ENCODE measurements around the gene INIP.

DNA sequence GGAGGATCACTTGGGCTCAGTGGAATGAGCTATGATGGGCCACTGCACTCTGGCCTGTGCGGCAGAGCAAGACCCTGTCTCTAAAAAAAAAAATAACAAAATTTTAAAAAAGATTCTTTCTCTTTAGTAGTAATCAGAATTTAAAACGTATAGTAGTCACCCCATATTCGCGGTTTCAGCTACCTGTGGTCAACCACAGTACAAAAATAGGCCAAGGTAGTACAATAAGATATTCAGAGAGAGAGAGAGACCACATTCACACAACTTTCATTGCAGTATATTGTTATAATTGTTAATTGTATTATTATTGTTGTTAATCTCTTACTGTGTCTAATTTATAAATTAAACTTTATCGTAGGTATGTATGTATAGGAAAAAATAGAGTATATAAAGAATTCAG, 18.7 kb downstream of the INIP start:
- TF ChIP-seq, protein P1, sequence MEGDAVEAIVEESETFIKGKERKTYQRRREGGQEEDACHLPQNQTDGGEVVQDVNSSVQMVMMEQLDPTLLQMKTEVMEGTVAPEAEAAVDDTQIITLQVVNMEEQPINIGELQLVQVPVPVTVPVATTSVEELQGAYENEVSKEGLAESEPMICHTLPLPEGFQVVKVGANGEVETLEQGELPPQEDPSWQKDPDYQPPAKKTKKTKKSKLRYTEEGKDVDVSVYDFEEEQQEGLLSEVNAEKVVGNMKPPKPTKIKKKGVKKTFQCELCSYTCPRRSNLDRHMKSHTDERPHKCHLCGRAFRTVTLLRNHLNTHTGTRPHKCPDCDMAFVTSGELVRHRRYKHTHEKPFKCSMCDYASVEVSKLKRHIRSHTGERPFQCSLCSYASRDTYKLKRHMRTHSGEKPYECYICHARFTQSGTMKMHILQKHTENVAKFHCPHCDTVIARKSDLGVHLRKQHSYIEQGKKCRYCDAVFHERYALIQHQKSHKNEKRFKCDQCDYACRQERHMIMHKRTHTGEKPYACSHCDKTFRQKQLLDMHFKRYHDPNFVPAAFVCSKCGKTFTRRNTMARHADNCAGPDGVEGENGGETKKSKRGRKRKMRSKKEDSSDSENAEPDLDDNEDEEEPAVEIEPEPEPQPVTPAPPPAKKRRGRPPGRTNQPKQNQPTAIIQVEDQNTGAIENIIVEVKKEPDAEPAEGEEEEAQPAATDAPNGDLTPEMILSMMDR (IDR thresholded peaks at IDR 0.05; ENCODE audit: low read depth, low read length, poor library complexity, severe bottlenecking) = no peak
- TF ChIP-seq EZH2phosphoT487 (IDR thresholded peaks at IDR 0.05; ENCODE audit: borderline replicate concordance, low read length) = no peak

Data from DOHH2 (cell line).